HG03135 (cell line): ENCODE results near the gene ARHGAP23.
"Not testable (repeated sequence)": the region's sequence is repeated elsewhere in the genome, so short reads cannot be mapped to it uniquely, and the experiment has no call there.

Experiments used
- ATAC-seq: cut with Tn5 transposase; IDR thresholded peaks from one replicate; pipeline ENCODE4 v1.9.1; 2021; ENCODE audit warnings: mild to moderate bottlenecking, moderate library complexity; ENCODE audit not compliant: unreplicated experiment

The ARHGAP23 gene

GRCh38 chr17:38460716-38461630 lies 32.7 kb downstream of the ARHGAP23 start:
- no peak for ATAC-seq

GRCh38 chr17:38461683-38462082 lies 33.4 kb downstream of the ARHGAP23 start:
- ATAC-seq = no peak

GRCh38 chr17:38463451-38463858 lies 35.2 kb downstream of the ARHGAP23 start:
- ATAC-seq = no peak

GRCh38 chr17:38464251-38464722 lies 36.0 kb downstream of the ARHGAP23 start:
- ATAC-seq = no peak

- no peak for ATAC-seq
These were observed 36.6 kb downstream of the ARHGAP23 start for GRCh38 chr17:38464723-38465390.

GRCh38 chr17:38465391-38466345 lies 37.4 kb downstream of the ARHGAP23 start:
- ATAC-seq = no peak

GRCh38 chr17:38466346-38467315 lies 38.4 kb downstream of the ARHGAP23 start:
- no peak for ATAC-seq

GRCh38 chr17:38467491-38467890 lies 39.2 kb downstream of the ARHGAP23 start:
- ATAC-seq = no peak

- ATAC-seq = no peak
These were observed 41.6 kb downstream of the ARHGAP23 start for GRCh38 chr17:38469875-38470274.

GRCh38 chr17:38471253-38471652 lies 43.0 kb downstream of the ARHGAP23 start:
- ATAC-seq = not testable (repeated sequence)

- ATAC-seq = not testable (repeated sequence)
These were observed 46.4 kb downstream of the ARHGAP23 start for GRCh38 chr17:38474666-38475065.

GRCh38 chr17:38476549-38476948 lies 48.3 kb downstream of the ARHGAP23 start:
- ATAC-seq = no peak

- ATAC-seq = not testable (repeated sequence)
These were observed 49.2 kb downstream of the ARHGAP23 start for GRCh38 chr17:38477417-38477816.

- not testable (repeated sequence) for ATAC-seq
These were observed 49.7 kb downstream of the ARHGAP23 start for GRCh38 chr17:38477951-38478350.

GRCh38 chr17:38478667-38479066 lies 50.4 kb downstream of the ARHGAP23 start:
- ATAC-seq = not testable (repeated sequence)

- ATAC-seq = not testable (repeated sequence)
These were observed 53.9 kb downstream of the ARHGAP23 start for GRCh38 chr17:38482039-38482699.

- not testable (repeated sequence) for ATAC-seq
These were observed 54.4 kb downstream of the ARHGAP23 start for GRCh38 chr17:38482700-38483043.

- not testable (repeated sequence) for ATAC-seq
These were observed 56.2 kb downstream of the ARHGAP23 start for GRCh38 chr17:38484242-38485145.
